Esophagus squamous epithelium (tissue), 5 donors: ENCODE data around the gene RGP1. TPM values are rescaled to one million over a fixed set of nuclear protein-coding genes. Genes with fewer than 3 reads are reported as not detected.
A peak's percentile ranks its signal among the peaks of the same experiment; 100 is the strongest.

Source experiments
- DNase-seq: peaks from one replicate; lab custom pipeline; 2025; lab: John Stamatoyannopoulos, UW
- H3K27ac ChIP-seq, 4 donors: fragments of 200-600 bp; sonication (generic); one replicate each; pipeline ENCODE4 v1.5.1; 2016 to 2019; ENCODE audit warnings: mild to moderate bottlenecking in 1 of 4
- H3K27me3 ChIP-seq, 4 donors: fragments of 200-600 bp; sonication (generic); 1 replicate in 3 of 4; 2 replicates in 1 of 4; pipeline versions ENCODE4 v1.5.1 to v1.6.0; 2017 to 2021; ENCODE audit warnings: antibody characterized with exemption in 1 of 4
- H3K36me3 ChIP-seq, 3 donors: fragments of 200-600 bp; sonication (generic); one replicate each; pipeline ENCODE4 v1.5.1; 2016 to 2019
- H3K4me1 ChIP-seq, 3 donors: fragments of 200-600 bp; sonication (generic); one replicate each; pipeline ENCODE4 v1.5.1; 2017 to 2019
- H3K4me3 ChIP-seq, 4 donors: fragments of 200-600 bp; sonication (generic); 1 replicate in 3 of 4; 2 replicates in 1 of 4; pipeline ENCODE4 v1.5.1; 2016 to 2019; ENCODE audit warnings: mild to moderate bottlenecking in 2 of 4, moderate library complexity in 1 of 4
- H3K9me3 ChIP-seq, 3 donors: fragments of 200-600 bp; sonication (generic); one replicate each; pipeline ENCODE4 v1.5.1; 2016 to 2019
- CTCF ChIP-seq, 6 experiments: fragments of 450-650 bp in 4 of 6; fragments of 200-600 bp in 2 of 6; sonication (generic) in 2 of 6; IDR thresholded peaks; one replicate each; pipeline ENCODE4 v1.5.1; 2016 to 2019; ENCODE audit warnings: antibody characterized with exemption in 6 of 6, mild to moderate bottlenecking in 4 of 6, moderate library complexity in 4 of 6
- POLR2A ChIP-seq, 4 donors: fragments of 450-650 bp; IDR thresholded peaks; one replicate each; pipeline ENCODE4 v1.6.1; 2017; ENCODE audit warnings: antibody characterized with exemption in 4 of 4, mild to moderate bottlenecking in 4 of 4, moderate library complexity in 3 of 4
- WGBS, 2 donors: methylation state at CpG; one replicate each; pipeline ENCODE4 v1.1.5; 2018; 5-methylcytosine and 5-hydroxymethylcytosine counted together
- intact Hi-C: fragments of 100-400 bp; cut with DNase I; formaldehyde crosslinking; loops from one replicate; pipeline ENCODE4 v1.15.0; 2022
- total RNA-seq, 4 donors: library from RNA; depleted of rRNA; stranded (reverse); fragments of >200 nt; gene quantifications; one replicate each; pipeline ENCODE4 v1.1.0, GENCODE V29; 2016
- donor health status: DM: yes; HTN: yes; CAD: no.

The RGP1 gene
- total RNA-seq, 4 donors from 2014 or later, result 8.0 to 17.5 (median 11.6) TPM

GRCh38 chr9:35757226-35757891 is 8.3 kb downstream of the RGP1 start:
- TF ChIP-seq POLR2A (IDR thresholded peaks at IDR 0.05), result no peak
- TF ChIP-seq CTCF (IDR thresholded peaks at IDR 0.05), result no peak
- no peak for DNase-seq
- Histone ChIP-seq H3K27me3 (peaks cover 0 to 66% (median 0%) of the 10 kb centered on the region in 4 donors), H3K4me1 (peaks cover 9 to 36% (median 21%) of the 10 kb centered on the region in 3 donors), H3K9me3 (no peaks in the 10 kb centered on the region), H3K4me3 (peak overlapping the region; percentile 24 to 69 (median 51)), H3K36me3 (peaks cover 3 to 34% (median 10%) of the 10 kb centered on the region in 3 donors), H3K27ac (peak overlapping the region; percentile 55 to 87 (median 76))
- intact Hi-C loops, result no loop called here
- WGBS, 2 donors, result 6 to 13% methylated on average over 12 to 17 of the region's 20 CpGs

- Histone ChIP-seq H3K9me3 (no peaks in the 10 kb centered on the region), H3K36me3 (peaks cover 3 to 29% (median 4%) of the 10 kb centered on the region in 3 donors), H3K27me3 (peaks cover 0 to 67% (median 0%) of the 10 kb centered on the region in 4 donors), H3K4me1 (peaks cover 9 to 41% (median 21%) of the 10 kb centered on the region in 3 donors), H3K4me3 (peak overlapping the region in 1 of 4 donors; percentile 69), H3K27ac (peak overlapping the region in 2 of 4 donors; percentile 67 to 85)
- DNase-seq, result no peak
- intact Hi-C loops, result no loop called here
- TF ChIP-seq CTCF (IDR thresholded peaks at IDR 0.05), result no peak
- TF ChIP-seq POLR2A (IDR thresholded peaks at IDR 0.05), result no peak
Observed at GRCh38 chr9:35757892-35758275, 8.8 kb downstream of the RGP1 start.

GRCh38 chr9:35758475-35759050 is 9.5 kb downstream of the RGP1 start:
- DNase-seq, result no peak
- peaks cover 0 to 22% (median 3%) of the 10 kb centered on the region in 3 donors for H3K36me3 ChIP-seq
- intact Hi-C loops, result no loop called here
- H3K27me3 ChIP-seq, result peaks cover 0 to 67% (median 0%) of the 10 kb centered on the region in 4 donors
- TF ChIP-seq POLR2A (IDR thresholded peaks at IDR 0.05) (no peak), CTCF (IDR thresholded peaks at IDR 0.05) (no peak)
- H3K4me1 ChIP-seq, result peaks cover 9 to 48% (median 21%) of the 10 kb centered on the region in 3 donors
- peak overlapping the region in 1 of 4 donors; percentile 85 for H3K27ac ChIP-seq
- WGBS, 2 donors, result 58 to 63% methylated on average over 3 of the region's 3 CpGs
- H3K9me3 ChIP-seq, result no peaks in the 10 kb centered on the region
- no peak overlapping the region for H3K4me3 ChIP-seq

GRCh38 chr9:35759795-35760194 is 10.7 kb downstream of the RGP1 start:
- DNase-seq, result no peak
- no peak overlapping the region for H3K27ac ChIP-seq
- peaks cover 0 to 10% (median 0%) of the 10 kb centered on the region in 3 donors for H3K36me3 ChIP-seq
- intact Hi-C loops, result no loop called here
- no peaks in the 10 kb centered on the region for H3K9me3 ChIP-seq
- H3K4me3 ChIP-seq, result no peak overlapping the region
- TF ChIP-seq CTCF (IDR thresholded peaks at IDR 0.05) (no peak), POLR2A (IDR thresholded peaks at IDR 0.05) (no peak)
- peaks cover 0 to 70% (median 0%) of the 10 kb centered on the region in 4 donors for H3K27me3 ChIP-seq
- WGBS, 2 donors, result 93 to 95% methylated on average over 3 to 4 of the region's 4 CpGs
- H3K4me1 ChIP-seq, result peaks cover 9 to 49% (median 21%) of the 10 kb centered on the region in 3 donors

- Histone ChIP-seq H3K27me3 (peaks cover 0 to 76% (median 0%) of the 10 kb centered on the region in 4 donors), H3K4me3 (no peak overlapping the region), H3K36me3 (peaks cover 0 to 1% (median 0%) of the 10 kb centered on the region in 3 donors), H3K27ac (no peak overlapping the region), H3K9me3 (no peaks in the 10 kb centered on the region), H3K4me1 (peaks cover 9 to 49% (median 21%) of the 10 kb centered on the region in 3 donors)
- intact Hi-C loops, result no loop called here
- DNase-seq, result no peak
- WGBS, 2 donors, result 82 to 85% methylated on average over 2 of the region's 2 CpGs
- TF ChIP-seq CTCF (IDR thresholded peaks at IDR 0.05) (no peak), POLR2A (IDR thresholded peaks at IDR 0.05) (no peak)
Observed at GRCh38 chr9:35760651-35761050, 11.6 kb downstream of the RGP1 start.
